HepG2 (cell line): ENCODE results near the gene CCNH. TPM values are rescaled to one million over a fixed set of nuclear protein-coding genes. Genes with fewer than 3 reads are reported as not detected.

ENCODE experiments used
- ARID2 ChIP-seq: sonication (generic); formaldehyde crosslinking; IDR thresholded peaks from 2 replicates; pipeline ENCODE4 v1.8.1; 2022; ENCODE audit warnings: mild to moderate bottlenecking, missing genetic modification reagents, borderline replicate concordance
- ELF3 ChIP-seq: IDR thresholded peaks from 2 replicates; pipeline ENCODE4 v1.6.1; 2016; ENCODE audit warnings: missing genetic modification reagents, missing compliant biosample characterization
- GRHL1 ChIP-seq: sonication (generic); formaldehyde crosslinking; conservative IDR thresholded peaks from 2 replicates; pipeline ENCODE4 v1.8.0; 2022; ENCODE audit warnings: missing genetic modification reagents
- HHEX ChIP-seq: IDR thresholded peaks from 2 replicates; pipeline ENCODE4 v1.6.1; 2016; ENCODE audit warnings: control low read depth
- HOXD1 ChIP-seq: sonication (generic); formaldehyde crosslinking; IDR thresholded peaks from 2 replicates; pipeline ENCODE4 v1.5.0; 2020; ENCODE audit warnings: missing genetic modification reagents
- IRF9 ChIP-seq: sonication (generic); formaldehyde crosslinking; IDR thresholded peaks from 2 replicates; pipeline ENCODE4 v1.8.0; 2022; ENCODE audit warnings: missing genetic modification reagents, mild to moderate bottlenecking, borderline replicate concordance
- KLF11 ChIP-seq: IDR thresholded peaks from 2 replicates; pipeline ENCODE4 v1.6.1; 2016; ENCODE audit warnings: missing compliant biosample characterization
- NFE2 ChIP-seq: sonication (generic); formaldehyde crosslinking; IDR thresholded peaks from 2 replicates; pipeline ENCODE4 v1.4.0; 2020; ENCODE audit warnings: missing genetic modification reagents
- NFE2L2 ChIP-seq: fragments of 150-350 bp; IDR thresholded peaks from 2 replicates; pipeline ENCODE4 v1.6.1; 2014; ENCODE audit warnings: low read length
- NR2F1 ChIP-seq, 2 experiments: fragments of 450-650 bp in 1 of 2; formaldehyde crosslinking in 1 of 2; IDR thresholded peaks; 2 replicates each; pipeline versions ENCODE4 v1.5.0 to v1.6.1; 2016 to 2020; ENCODE audit warnings: mild to moderate bottlenecking in 1 of 2, missing compliant biosample characterization in 1 of 2, missing genetic modification reagents in 1 of 2, moderate library complexity in 1 of 2
- PCBP2 ChIP-seq: fragments of 200-400 bp; formaldehyde crosslinking; optimal IDR thresholded peaks from 2 replicates; pipeline ENCODE3; 2018; ENCODE audit warnings: low read length, low read depth; ENCODE audit not compliant: poor library complexity, severe bottlenecking
- PHF5A ChIP-seq: IDR thresholded peaks from one replicate; pipeline ENCODE4 v1.6.1; 2018; ENCODE audit warnings: low read depth, missing genetic modification reagents; ENCODE audit not compliant: unreplicated experiment
- PLRG1 ChIP-seq: fragments of 450-650 bp; conservative IDR thresholded peaks from 2 replicates; pipeline ENCODE4 v1.6.1; 2016
- PRDM15 ChIP-seq: sonication (generic); formaldehyde crosslinking; IDR thresholded peaks from 2 replicates; pipeline ENCODE4 v1.4.0; 2020; ENCODE audit warnings: missing genetic modification reagents
- REL ChIP-seq: sonication (generic); formaldehyde crosslinking; conservative IDR thresholded peaks from 2 replicates; pipeline ENCODE4 v1.8.0; 2022; ENCODE audit warnings: mild to moderate bottlenecking, missing genetic modification reagents, moderate library complexity
- SMYD3 ChIP-seq: sonication (generic); formaldehyde crosslinking; IDR thresholded peaks from 2 replicates; pipeline ENCODE4 v1.8.1; 2023; ENCODE audit warnings: mild to moderate bottlenecking, missing genetic modification reagents
- SYNCRIP ChIP-seq: fragments of 200-400 bp; formaldehyde crosslinking; IDR thresholded peaks from 2 replicates; pipeline ENCODE4 v1.6.1; 2018; ENCODE audit warnings: mild to moderate bottlenecking, low read depth, low read length; ENCODE audit not compliant: insufficient read depth
- ZBTB2 ChIP-seq: sonication (generic); formaldehyde crosslinking; IDR thresholded peaks from 2 replicates; pipeline ENCODE4 v1.8.0; 2022; ENCODE audit warnings: low read depth, missing genetic modification reagents
- ZFY ChIP-seq: sonication (generic); formaldehyde crosslinking; IDR thresholded peaks from 2 replicates; pipeline ENCODE4 v1.4.0; 2020; ENCODE audit warnings: missing genetic modification reagents
- ZNF101 ChIP-seq: sonication (generic); formaldehyde crosslinking; IDR thresholded peaks from 2 replicates; pipeline ENCODE4 v1.4.0; 2020; ENCODE audit warnings: mild to moderate bottlenecking, low read depth, missing genetic modification reagents, borderline replicate concordance
- ZNF549 ChIP-seq: sonication (generic); formaldehyde crosslinking; IDR thresholded peaks from 2 replicates; pipeline ENCODE4 v1.5.0; 2020; ENCODE audit warnings: missing genetic modification reagents
- ZNF724P ChIP-seq: sonication (generic); formaldehyde crosslinking; IDR thresholded peaks from 2 replicates; pipeline ENCODE4 v1.8.0; 2022; ENCODE audit warnings: missing genetic modification reagents, borderline replicate concordance
- ZZZ3 ChIP-seq: sonication (generic); formaldehyde crosslinking; IDR thresholded peaks from 2 replicates; pipeline ENCODE4 v1.4.0; 2020; ENCODE audit warnings: missing genetic modification reagents, mild to moderate bottlenecking, borderline replicate concordance
- polyA plus RNA-seq, 8 experiments: library from polyadenylated mRNA; depleted of rRNA in 3 of 8; stranded (reverse) in 7 of 8; unstranded in 1 of 8; fragments of >200 nt; fragmentation: Illumina TruSeq in 4 of 8; extraction: Trizol in 4 of 8; gene quantifications; 2 replicates each; pipeline versions ENCODE4 v1.2.1 to v1.2.3, GENCODE V29; 2011 to 2016; ENCODE audit warnings: low read depth in 4 of 8, missing spikeins in 1 of 8, mixed read lengths in 1 of 8; ENCODE audit not compliant: insufficient read depth in 1 of 8
- total RNA-seq, 5 experiments: library from RNA; depleted of rRNA; stranded (reverse); fragments of >200 nt; fragmentation: Illumina TruSeq; extraction: Trizol; gene quantifications; 2 replicates each; pipeline ENCODE4 v1.2.3, GENCODE V29; 2016; ENCODE audit warnings: low read depth in 1 of 5

CCNH gene
- total and polyA plus RNA-seq, 2 of the 13 experiments (the other 11 are each of a cell fraction or from before 2014, with no cell fraction given), result 42.5 to 94.3 TPM

GRCh38 chr5:87412630-87413342 is at the start of gene CCNH (continued):
- TF ChIP-seq GRHL1 (CRISPR knock-in tag) (no peak), NR2F1 (CRISPR knock-in tag; IDR thresholded peaks at IDR 0.05) (no peak), IRF9 (CRISPR knock-in tag) (0 out of 2 replicates have a peak, but pooled peaks have one; percentile 17), ZNF549 (no peak), HOXD1 (CRISPR knock-in tag) (no peak), PLRG1 (no peak), REL (CRISPR knock-in tag) (no peak), ELF3 (CRISPR knock-in tag) (peak; percentile 80), ZFY (CRISPR knock-in tag) (no peak), ZNF724P (CRISPR knock-in tag) (no peak; the same call in 1 of the 2 replicates), PHF5A (CRISPR knock-in tag) (no peak), HHEX (CRISPR knock-in tag) (no peak), ZBTB2 (CRISPR knock-in tag) (no peak), NFE2 (CRISPR knock-in tag) (no peak), ARID2 (CRISPR knock-in tag) (peak; percentile 64; the same call in 1 of the 2 replicates), NFE2L2 (no peak), KLF11 (CRISPR knock-in tag) (no peak; the same call in 1 of the 2 replicates), SMYD3 (CRISPR knock-in tag) (peak; percentile 46; the same call in 1 of the 2 replicates), PCBP2 (no peak), ZNF101 (CRISPR knock-in tag) (no peak), PRDM15 (peak; percentile 64), ZZZ3 (no peak; the same call in 1 of the 2 replicates), SYNCRIP (no peak)
